WTC11 (cell line): ENCODE data around the gene C5orf24.

ENCODE experiments used
- CTCF ChIP-seq: fragments of 200-600 bp; IDR thresholded peaks from 2 replicates; pipeline ENCODE4 v1.8.0; 2022; ENCODE audit warnings: antibody characterized with exemption
- ESRRA ChIP-seq: sonication (generic); formaldehyde crosslinking; IDR thresholded peaks from 2 replicates; pipeline ENCODE4 v1.8.1; 2022; ENCODE audit warnings: mild to moderate bottlenecking, missing genetic modification reagents, borderline replicate concordance
- FOXK1 ChIP-seq: sonication (generic); formaldehyde crosslinking; IDR thresholded peaks from 2 replicates; pipeline ENCODE4 v1.8.0; 2022; ENCODE audit warnings: mild to moderate bottlenecking, moderate library complexity, missing genetic modification reagents
- GTF2I ChIP-seq: fragments of 250-450 bp; sonication (Bioruptor Pico); conservative IDR thresholded peaks from 2 replicates; pipeline ENCODE4 v1.4.0; 2021; ENCODE audit warnings: mild to moderate bottlenecking
- MYBL2 ChIP-seq: sonication (generic); formaldehyde crosslinking; IDR thresholded peaks from 2 replicates; pipeline ENCODE4 v1.8.1; 2023; ENCODE audit warnings: mild to moderate bottlenecking, moderate library complexity, missing genetic modification reagents
- NR1H2 ChIP-seq: sonication (generic); formaldehyde crosslinking; IDR thresholded peaks from 2 replicates; pipeline ENCODE4 v1.9.0; 2021; ENCODE audit warnings: mild to moderate bottlenecking, moderate library complexity, missing genetic modification reagents
- TCF7 ChIP-seq: sonication (generic); formaldehyde crosslinking; IDR thresholded peaks from 2 replicates; pipeline ENCODE4 v1.8.0; 2022; ENCODE audit warnings: mild to moderate bottlenecking, low read depth, missing genetic modification reagents, moderate library complexity

- TF ChIP-seq FOXK1 (CRISPR knock-in tag) = no peak
- no peak for TF ChIP-seq TCF7 (CRISPR knock-in tag)
- no peak for TF ChIP-seq GTF2I
- TF ChIP-seq ESRRA (CRISPR knock-in tag) = no peak
- no peak for TF ChIP-seq CTCF
- TF ChIP-seq MYBL2 (CRISPR knock-in tag) = no peak
- TF ChIP-seq NR1H2 (CRISPR knock-in tag) = no peak
These were observed 47.3 kb upstream of the C5orf24 start for GRCh38 chr5:134798468-134798867.
